HFFc6 (cell line): ENCODE results near the gene TRIM56. TPM values are rescaled to one million over a fixed set of nuclear protein-coding genes. Genes with fewer than 3 reads are reported as not detected.

Experiments used
- DNase-seq: peaks from one replicate; pipeline ENCODE4 v3.0.0-alpha.2; 2018
- H3K27ac Mint-ChIP-seq: 2 replicates; pipeline ENCODE4 v1.8.0; 2020; ENCODE audit warnings: mild to moderate bottlenecking, mixed read lengths
- H3K27me3 Mint-ChIP-seq: 2 replicates; pipeline ENCODE4 v1.8.0; 2021; ENCODE audit warnings: mild to moderate bottlenecking, moderate library complexity, mixed read lengths; ENCODE audit not compliant: insufficient read depth
- H3K36me3 Mint-ChIP-seq: 2 replicates; pipeline ENCODE4 v1.8.0; 2021; ENCODE audit warnings: low read depth, mixed read lengths
- H3K4me1 Mint-ChIP-seq: 2 replicates; pipeline ENCODE4 v1.8.0; 2020; ENCODE audit warnings: low read depth, mixed read lengths
- H3K4me3 Mint-ChIP-seq: 2 replicates; pipeline ENCODE4 v1.8.0; 2020; ENCODE audit warnings: mild to moderate bottlenecking, moderate library complexity, mixed read lengths
- H3K9me3 Mint-ChIP-seq: 2 replicates; pipeline ENCODE4 v1.8.0; 2020; ENCODE audit warnings: mild to moderate bottlenecking, mixed read lengths
- total RNA-seq, 6 experiments: library from RNA; stranded (reverse); fragmentation: NEBNext Ultra II Directional; extraction: Animal tissue kit (Norgen Biotek cat#: 25700); gene quantifications; 2 replicates in 1 of 6; 3 replicates in 5 of 6; pipeline ENCODE4 v1.2.3, GENCODE V29; 2021
- TF ChIP-seq, protein P1 (sequence below): fragments of 200-600 bp; sonication (generic); IDR thresholded peaks from 2 replicates; pipeline ENCODE4 v1.5.0; 2021; ENCODE audit warnings: antibody characterized with exemption, mild to moderate bottlenecking

Gene TRIM56
- total RNA-seq, 6 experiments from 2014 or later = 17.8 to 20.6 (median 19.4) TPM

DNA sequence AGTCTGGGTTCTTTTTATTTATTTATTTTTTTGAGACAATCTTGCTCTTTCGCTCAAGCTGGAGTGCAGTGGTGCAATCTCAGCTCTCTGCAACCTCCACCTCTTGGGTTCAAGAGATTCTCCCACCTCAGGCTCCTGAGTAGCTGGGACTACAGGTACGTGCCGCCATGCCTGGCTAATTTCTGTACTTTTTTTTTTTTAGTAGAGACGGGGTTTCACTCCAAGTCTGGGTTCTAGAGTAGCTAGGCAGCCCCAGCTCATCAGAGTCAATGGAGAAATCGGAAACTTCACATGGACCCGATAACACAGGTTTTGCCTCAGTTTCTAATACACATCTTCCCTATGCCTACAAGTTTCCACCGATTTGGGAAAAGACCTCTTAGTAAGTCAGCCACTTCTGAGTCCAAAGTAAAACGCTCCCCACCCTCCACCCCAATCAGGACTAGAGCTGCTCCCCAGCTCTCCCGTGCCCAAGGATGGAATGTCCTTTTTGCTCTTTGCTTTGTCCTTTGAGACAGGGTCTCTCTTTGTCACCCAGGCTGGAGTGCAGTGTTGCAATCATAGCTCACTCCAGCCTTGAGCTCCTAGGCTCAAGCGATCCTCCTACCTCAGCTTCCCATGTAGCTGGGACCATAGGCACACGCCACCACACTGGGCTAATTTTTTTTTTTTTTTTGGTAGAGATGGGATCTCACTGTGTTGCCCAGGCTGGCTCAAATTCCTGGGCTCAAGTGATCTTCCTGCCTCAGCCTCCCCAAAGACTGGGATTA lies 37.8 kb downstream of the TRIM56 start:
- Mint-ChIP-seq H3K4me3 (peak overlapping the region; percentile 54), H3K36me3 (peaks cover 13% of the 10 kb centered on the region), H3K27me3 (peaks cover 18% of the 10 kb centered on the region), H3K4me1 (peaks cover 90% of the 10 kb centered on the region), H3K27ac (peak overlapping the region; percentile 98), H3K9me3 (peaks cover 10% of the 10 kb centered on the region)
- TF ChIP-seq, protein P1, sequence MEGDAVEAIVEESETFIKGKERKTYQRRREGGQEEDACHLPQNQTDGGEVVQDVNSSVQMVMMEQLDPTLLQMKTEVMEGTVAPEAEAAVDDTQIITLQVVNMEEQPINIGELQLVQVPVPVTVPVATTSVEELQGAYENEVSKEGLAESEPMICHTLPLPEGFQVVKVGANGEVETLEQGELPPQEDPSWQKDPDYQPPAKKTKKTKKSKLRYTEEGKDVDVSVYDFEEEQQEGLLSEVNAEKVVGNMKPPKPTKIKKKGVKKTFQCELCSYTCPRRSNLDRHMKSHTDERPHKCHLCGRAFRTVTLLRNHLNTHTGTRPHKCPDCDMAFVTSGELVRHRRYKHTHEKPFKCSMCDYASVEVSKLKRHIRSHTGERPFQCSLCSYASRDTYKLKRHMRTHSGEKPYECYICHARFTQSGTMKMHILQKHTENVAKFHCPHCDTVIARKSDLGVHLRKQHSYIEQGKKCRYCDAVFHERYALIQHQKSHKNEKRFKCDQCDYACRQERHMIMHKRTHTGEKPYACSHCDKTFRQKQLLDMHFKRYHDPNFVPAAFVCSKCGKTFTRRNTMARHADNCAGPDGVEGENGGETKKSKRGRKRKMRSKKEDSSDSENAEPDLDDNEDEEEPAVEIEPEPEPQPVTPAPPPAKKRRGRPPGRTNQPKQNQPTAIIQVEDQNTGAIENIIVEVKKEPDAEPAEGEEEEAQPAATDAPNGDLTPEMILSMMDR = no peak
- no peak for DNase-seq

DNA sequence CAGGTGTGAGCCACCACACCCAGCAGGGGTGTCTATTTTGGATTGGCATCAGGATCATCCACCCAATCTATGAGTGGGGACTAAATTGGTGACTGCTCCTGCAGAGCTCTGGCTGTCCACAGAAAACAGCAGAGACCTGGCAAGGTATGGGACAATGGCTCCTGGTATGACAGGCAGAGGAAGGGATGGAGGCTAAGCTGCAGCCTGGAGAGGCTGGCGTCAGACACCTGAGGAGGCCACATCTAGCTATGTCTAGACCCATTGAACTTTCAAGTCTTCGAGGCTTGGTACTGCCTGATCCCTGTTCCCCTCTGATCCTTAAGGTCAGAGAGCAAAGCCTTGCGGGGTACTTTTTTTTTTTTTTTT lies 38.4 kb downstream of the TRIM56 start:
- H3K27ac Mint-ChIP-seq = peak overlapping the region; percentile 98
- no peak for DNase-seq
- no peak overlapping the region; the same call in 1 of the 2 replicates for H3K4me3 Mint-ChIP-seq
- peaks cover 90% of the 10 kb centered on the region for H3K4me1 Mint-ChIP-seq
- H3K27me3 Mint-ChIP-seq = peaks cover 22% of the 10 kb centered on the region
- peaks cover 18% of the 10 kb centered on the region for H3K36me3 Mint-ChIP-seq
- TF ChIP-seq, protein P1 = no peak
- H3K9me3 Mint-ChIP-seq = peaks cover 14% of the 10 kb centered on the region

DNA sequence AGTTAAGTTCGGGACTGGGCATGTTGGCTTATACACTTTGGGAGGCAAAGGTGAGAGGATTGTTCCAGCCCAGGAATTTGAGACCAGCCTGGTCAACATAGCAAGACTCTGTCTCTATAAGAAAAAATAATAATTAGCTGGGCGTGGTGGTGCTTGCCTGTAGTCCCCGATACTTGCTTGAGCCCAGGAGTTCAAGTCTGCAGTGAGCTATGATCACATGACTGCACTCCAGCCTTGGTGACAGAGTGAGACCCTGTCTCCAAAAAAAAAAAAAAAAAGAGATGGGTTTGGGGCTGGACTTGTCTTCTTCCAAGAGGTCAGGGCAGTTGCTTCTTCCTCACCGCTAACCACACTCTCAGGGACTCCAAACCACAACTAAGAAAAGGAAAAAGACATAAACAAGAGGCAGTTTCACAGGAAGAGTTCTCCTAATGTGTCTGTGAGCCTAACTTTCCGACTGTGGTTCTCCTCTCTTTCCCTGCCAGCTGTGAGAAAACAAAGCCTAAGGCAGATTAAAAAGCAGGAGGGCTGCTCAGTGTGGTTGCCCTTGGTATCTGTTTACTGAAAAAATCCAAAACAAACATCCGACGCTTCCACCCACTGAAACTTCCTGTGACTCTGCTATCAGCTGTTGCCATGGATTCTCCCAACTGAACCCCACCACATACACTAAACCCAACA lies 39.2 kb downstream of the TRIM56 start:
- TF ChIP-seq, protein P1 = no peak
- peak; percentile 93 for DNase-seq
- H3K27ac Mint-ChIP-seq = peak overlapping the region; percentile 98
- H3K4me1 Mint-ChIP-seq = peaks cover 87% of the 10 kb centered on the region
- H3K9me3 Mint-ChIP-seq = peaks cover 18% of the 10 kb centered on the region
- peak overlapping the region; percentile 47 for H3K4me3 Mint-ChIP-seq
- peaks cover 25% of the 10 kb centered on the region for H3K36me3 Mint-ChIP-seq
- H3K27me3 Mint-ChIP-seq = peaks cover 29% of the 10 kb centered on the region

DNA sequence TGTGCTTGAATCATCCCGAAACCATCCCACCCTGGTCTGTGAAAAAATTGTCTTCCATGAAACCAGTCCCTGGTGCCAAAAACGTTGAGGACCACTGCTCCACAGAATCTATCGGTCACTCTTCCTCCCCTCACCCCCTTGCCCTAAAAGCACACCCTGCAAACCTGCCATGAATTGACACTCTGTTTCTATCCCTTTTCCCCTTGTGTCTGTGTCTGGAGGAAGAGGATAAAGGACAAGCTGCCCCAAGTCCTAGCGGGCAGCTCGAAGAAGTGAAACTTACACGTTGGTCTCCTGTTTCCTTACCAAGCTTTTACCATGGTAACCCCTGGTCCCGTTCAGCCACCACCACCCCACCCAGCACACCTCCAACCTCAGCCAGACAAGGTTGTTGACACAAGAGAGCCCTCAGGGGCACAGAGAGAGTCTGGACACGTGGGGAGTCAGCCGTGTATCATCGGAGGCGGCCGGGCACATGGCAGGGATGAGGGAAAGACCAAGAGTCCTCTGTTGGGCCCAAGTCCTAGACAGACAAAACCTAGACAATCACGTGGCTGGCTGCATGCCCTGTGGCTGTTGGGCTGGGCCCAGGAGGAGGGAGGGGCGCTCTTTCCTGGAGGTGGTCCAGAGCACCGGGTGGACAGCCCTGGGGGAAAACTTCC lies 40.8 kb downstream of the TRIM56 start:
- Mint-ChIP-seq H3K27me3 (peaks cover 45% of the 10 kb centered on the region), H3K4me3 (peak overlapping the region; percentile 98), H3K9me3 (peaks cover 34% of the 10 kb centered on the region), H3K36me3 (peaks cover 41% of the 10 kb centered on the region), H3K4me1 (peaks cover 90% of the 10 kb centered on the region), H3K27ac (peak overlapping the region; percentile 98)
- TF ChIP-seq, protein P1 = no peak
- peak; percentile 77 for DNase-seq

DNA sequence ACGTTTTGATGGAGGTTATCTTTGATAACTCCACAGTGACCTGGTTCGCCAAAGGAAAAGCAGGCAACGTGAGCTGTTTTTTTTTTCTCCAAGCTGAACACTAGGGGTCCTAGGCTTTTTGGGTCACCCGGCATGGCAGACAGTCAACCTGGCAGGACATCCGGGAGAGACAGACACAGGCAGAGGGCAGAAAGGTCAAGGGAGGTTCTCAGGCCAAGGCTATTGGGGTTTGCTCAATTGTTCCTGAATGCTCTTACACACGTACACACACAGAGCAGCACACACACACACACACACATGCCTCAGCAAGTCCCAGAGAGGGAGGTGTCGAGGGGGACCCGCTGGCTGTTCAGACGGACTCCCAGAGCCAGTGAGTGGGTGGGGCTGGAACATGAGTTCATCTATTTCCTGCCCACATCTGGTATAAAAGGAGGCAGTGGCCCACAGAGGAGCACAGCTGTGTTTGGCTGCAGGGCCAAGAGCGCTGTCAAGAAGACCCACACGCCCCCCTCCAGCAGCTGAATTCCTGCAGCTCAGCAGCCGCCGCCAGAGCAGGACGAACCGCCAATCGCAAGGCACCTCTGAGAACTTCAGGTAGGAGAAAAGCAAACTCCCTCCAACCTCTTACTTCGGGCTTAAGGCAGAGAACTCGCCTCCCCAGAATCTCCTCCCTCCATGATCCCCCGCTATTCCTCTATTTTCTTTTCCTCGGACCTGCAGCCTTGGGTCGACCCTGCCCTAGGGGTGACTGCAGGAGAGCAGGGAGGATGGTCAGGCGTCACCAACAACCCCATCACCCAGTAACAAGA lies 41.6 kb downstream of the TRIM56 start, which contains the start of gene SERPINE1:
SERPINE1 (plus strand) TSS at position 454 of the 809 bp plus-strand sequence. CDS start 1,290 bp downstream, outside the sequence.
- peaks cover 41% of the 10 kb centered on the region for H3K9me3 Mint-ChIP-seq
- DNase-seq = peak; percentile 100
- TF ChIP-seq, protein P1 = peak; percentile 73
- peaks cover 53% of the 10 kb centered on the region for H3K27me3 Mint-ChIP-seq
- peaks cover 89% of the 10 kb centered on the region for H3K4me1 Mint-ChIP-seq
- peak within 1 kb of the TSS; percentile 98 for H3K27ac Mint-ChIP-seq
- H3K36me3 Mint-ChIP-seq = peaks cover 48% of the 10 kb centered on the region
- H3K4me3 Mint-ChIP-seq = peak within 1 kb of the TSS; percentile 98
